ENCODE data around the gene GTF2IRD1.

Gene GTF2IRD1

GRCh38 chr7:74474271-74474865 is 20.7 kb downstream of the GTF2IRD1 start:
- H3K9me3 ChIP-seq (ENCODE audit: control insufficient read depth, low read length): no peaks in the 10 kb centered on the region
- no peaks in the 10 kb centered on the region for H3K27me3 ChIP-seq (replicated peaks; ENCODE audit: control insufficient read depth, insufficient read depth, low read length)
- no peak overlapping the region for H3K4me3 ChIP-seq (ENCODE audit: low read length)
- peaks cover 21% of the 10 kb centered on the region for H3K4me1 ChIP-seq (ENCODE audit: control insufficient read depth, insufficient read depth, low read length)
- no peak overlapping the region for H3K9ac ChIP-seq (ENCODE audit: low read length)
- no peaks in the 10 kb centered on the region for H3K36me3 ChIP-seq (ENCODE audit: control insufficient read depth, insufficient read depth, low read length, severe bottlenecking)
- DNase-seq (ENCODE audit: low read depth): no peak

- H3K9me3 ChIP-seq (ENCODE audit: control insufficient read depth, low read length): no peaks in the 10 kb centered on the region
- no peak overlapping the region for H3K9ac ChIP-seq (ENCODE audit: low read length)
- peaks cover 32% of the 10 kb centered on the region for H3K4me1 ChIP-seq (ENCODE audit: control insufficient read depth, insufficient read depth, low read length)
- H3K4me3 ChIP-seq (ENCODE audit: low read length): no peak overlapping the region
- H3K27me3 ChIP-seq (replicated peaks; ENCODE audit: control insufficient read depth, insufficient read depth, low read length): no peaks in the 10 kb centered on the region
- no peaks in the 10 kb centered on the region for H3K36me3 ChIP-seq (ENCODE audit: control insufficient read depth, insufficient read depth, low read length, severe bottlenecking)
- no peak for DNase-seq (ENCODE audit: low read depth)
Measured at GRCh38 chr7:74475243-74475986, 21.7 kb downstream of the GTF2IRD1 start.

- H3K27me3 ChIP-seq (replicated peaks; ENCODE audit: control insufficient read depth, insufficient read depth, low read length): no peaks in the 10 kb centered on the region
- H3K36me3 ChIP-seq (ENCODE audit: control insufficient read depth, insufficient read depth, low read length, severe bottlenecking): no peaks in the 10 kb centered on the region
- no peak overlapping the region for H3K4me3 ChIP-seq (ENCODE audit: low read length)
- no peak overlapping the region for H3K9ac ChIP-seq (ENCODE audit: low read length)
- no peak for DNase-seq (ENCODE audit: low read depth)
- H3K4me1 ChIP-seq (ENCODE audit: control insufficient read depth, insufficient read depth, low read length): peaks cover 37% of the 10 kb centered on the region
- H3K9me3 ChIP-seq (ENCODE audit: control insufficient read depth, low read length): no peaks in the 10 kb centered on the region
Measured at GRCh38 chr7:74475987-74476350, 22.3 kb downstream of the GTF2IRD1 start.

- H3K36me3 ChIP-seq (ENCODE audit: control insufficient read depth, insufficient read depth, low read length, severe bottlenecking): no peaks in the 10 kb centered on the region
- no peak overlapping the region for H3K9ac ChIP-seq (ENCODE audit: low read length)
- no peaks in the 10 kb centered on the region for H3K9me3 ChIP-seq (ENCODE audit: control insufficient read depth, low read length)
- DNase-seq (ENCODE audit: low read depth): no peak
- H3K27me3 ChIP-seq (replicated peaks; ENCODE audit: control insufficient read depth, insufficient read depth, low read length): no peaks in the 10 kb centered on the region
- H3K4me3 ChIP-seq (ENCODE audit: low read length): no peak overlapping the region
- H3K4me1 ChIP-seq (ENCODE audit: control insufficient read depth, insufficient read depth, low read length): peaks cover 40% of the 10 kb centered on the region
Measured at GRCh38 chr7:74476626-74477025, 22.9 kb downstream of the GTF2IRD1 start.

- Histone ChIP-seq H3K4me3 (ENCODE audit: low read length) (no peak overlapping the region), H3K4me1 (ENCODE audit: control insufficient read depth, insufficient read depth, low read length) (peaks cover 55% of the 10 kb centered on the region), H3K9me3 (ENCODE audit: control insufficient read depth, low read length) (no peaks in the 10 kb centered on the region), H3K27me3 (replicated peaks; ENCODE audit: control insufficient read depth, insufficient read depth, low read length) (no peaks in the 10 kb centered on the region), H3K36me3 (ENCODE audit: control insufficient read depth, insufficient read depth, low read length, severe bottlenecking) (no peaks in the 10 kb centered on the region), H3K9ac (ENCODE audit: low read length) (no peak overlapping the region)
- no peak for DNase-seq (ENCODE audit: low read depth)
Measured at GRCh38 chr7:74478671-74479065, 25.0 kb downstream of the GTF2IRD1 start.

- H3K27me3 ChIP-seq (replicated peaks; ENCODE audit: control insufficient read depth, insufficient read depth, low read length): no peaks in the 10 kb centered on the region
- DNase-seq (ENCODE audit: low read depth): peak; percentile 55
- H3K9me3 ChIP-seq (ENCODE audit: control insufficient read depth, low read length): no peaks in the 10 kb centered on the region
- H3K9ac ChIP-seq (ENCODE audit: low read length): peak overlapping the region; percentile 93
- H3K4me3 ChIP-seq (ENCODE audit: low read length): peak overlapping the region; percentile 86
- H3K36me3 ChIP-seq (ENCODE audit: control insufficient read depth, insufficient read depth, low read length, severe bottlenecking): no peaks in the 10 kb centered on the region
- peaks cover 58% of the 10 kb centered on the region for H3K4me1 ChIP-seq (ENCODE audit: control insufficient read depth, insufficient read depth, low read length)
Measured at GRCh38 chr7:74479066-74479781, 25.5 kb downstream of the GTF2IRD1 start.

- Histone ChIP-seq H3K36me3 (ENCODE audit: control insufficient read depth, insufficient read depth, low read length, severe bottlenecking) (no peaks in the 10 kb centered on the region), H3K4me3 (ENCODE audit: low read length) (peak overlapping the region; percentile 86), H3K27me3 (replicated peaks; ENCODE audit: control insufficient read depth, insufficient read depth, low read length) (no peaks in the 10 kb centered on the region), H3K9ac (ENCODE audit: low read length) (peak overlapping the region; percentile 93), H3K9me3 (ENCODE audit: control insufficient read depth, low read length) (no peaks in the 10 kb centered on the region), H3K4me1 (ENCODE audit: control insufficient read depth, insufficient read depth, low read length) (peaks cover 58% of the 10 kb centered on the region)
- DNase-seq (ENCODE audit: low read depth): peak; percentile 96
Measured at GRCh38 chr7:74479961-74480829, 26.5 kb downstream of the GTF2IRD1 start.

GRCh38 chr7:74480861-74481417 is 27.2 kb downstream of the GTF2IRD1 start:
- H3K9ac ChIP-seq (ENCODE audit: low read length): peak overlapping the region; percentile 93
- H3K36me3 ChIP-seq (ENCODE audit: control insufficient read depth, insufficient read depth, low read length, severe bottlenecking): no peaks in the 10 kb centered on the region
- H3K9me3 ChIP-seq (ENCODE audit: control insufficient read depth, low read length): no peaks in the 10 kb centered on the region
- peak; percentile 76 for DNase-seq (ENCODE audit: low read depth)
- peaks cover 58% of the 10 kb centered on the region for H3K4me1 ChIP-seq (ENCODE audit: control insufficient read depth, insufficient read depth, low read length)
- H3K27me3 ChIP-seq (replicated peaks; ENCODE audit: control insufficient read depth, insufficient read depth, low read length): no peaks in the 10 kb centered on the region
- H3K4me3 ChIP-seq (ENCODE audit: low read length): peak overlapping the region; percentile 86

GRCh38 chr7:74481458-74482196 is 27.9 kb downstream of the GTF2IRD1 start:
- Histone ChIP-seq H3K9me3 (ENCODE audit: control insufficient read depth, low read length) (no peaks in the 10 kb centered on the region), H3K9ac (ENCODE audit: low read length) (peak overlapping the region; percentile 93), H3K36me3 (ENCODE audit: control insufficient read depth, insufficient read depth, low read length, severe bottlenecking) (no peaks in the 10 kb centered on the region), H3K4me1 (ENCODE audit: control insufficient read depth, insufficient read depth, low read length) (peaks cover 58% of the 10 kb centered on the region), H3K4me3 (ENCODE audit: low read length) (peak overlapping the region; percentile 86), H3K27me3 (replicated peaks; ENCODE audit: control insufficient read depth, insufficient read depth, low read length) (no peaks in the 10 kb centered on the region)
- peak; percentile 52 for DNase-seq (ENCODE audit: low read depth)

GRCh38 chr7:74482197-74482467 is 28.4 kb downstream of the GTF2IRD1 start:
- no peak overlapping the region for H3K9ac ChIP-seq (ENCODE audit: low read length)
- DNase-seq (ENCODE audit: low read depth): no peak
- H3K36me3 ChIP-seq (ENCODE audit: control insufficient read depth, insufficient read depth, low read length, severe bottlenecking): no peaks in the 10 kb centered on the region
- H3K4me3 ChIP-seq (ENCODE audit: low read length): no peak overlapping the region
- no peaks in the 10 kb centered on the region for H3K9me3 ChIP-seq (ENCODE audit: control insufficient read depth, low read length)
- H3K27me3 ChIP-seq (replicated peaks; ENCODE audit: control insufficient read depth, insufficient read depth, low read length): no peaks in the 10 kb centered on the region
- H3K4me1 ChIP-seq (ENCODE audit: control insufficient read depth, insufficient read depth, low read length): peaks cover 58% of the 10 kb centered on the region

All from adipocyte (in vitro differentiated cells).